ENCODE measurements around the gene CAMTA1.
"Not testable (repeated sequence)": the region's sequence is repeated elsewhere in the genome, so short reads cannot be mapped to it uniquely, and the experiment has no call there.

Gene CAMTA1

GRCh38 chr1:7679159-7679872 lies 894.1 kb downstream of the CAMTA1 start:
- DNase-seq, result no peak

- DNase-seq, result no peak
These were observed 894.6 kb downstream of the CAMTA1 start for GRCh38 chr1:7679873-7680206.

- peak; percentile 87 for DNase-seq
These were observed 895.1 kb downstream of the CAMTA1 start for GRCh38 chr1:7680207-7680954.

- DNase-seq, result peak; percentile 51
These were observed 895.7 kb downstream of the CAMTA1 start for GRCh38 chr1:7680955-7681268.

- no peak for DNase-seq
These were observed 896.1 kb downstream of the CAMTA1 start for GRCh38 chr1:7681401-7681800.

- no peak for DNase-seq
These were observed 898.3 kb downstream of the CAMTA1 start for GRCh38 chr1:7683521-7683920.

GRCh38 chr1:7684132-7684531 lies 898.9 kb downstream of the CAMTA1 start:
- no peak for DNase-seq

GRCh38 chr1:7684861-7685635 lies 899.8 kb downstream of the CAMTA1 start:
- no peak for DNase-seq

- DNase-seq, result no peak
These were observed 901.1 kb downstream of the CAMTA1 start for GRCh38 chr1:7686301-7686850.

- no peak for DNase-seq
These were observed 902.2 kb downstream of the CAMTA1 start for GRCh38 chr1:7687411-7687810.

- DNase-seq, result no peak
These were observed 903.4 kb downstream of the CAMTA1 start for GRCh38 chr1:7688659-7689058.

GRCh38 chr1:7689307-7689706 lies 904.1 kb downstream of the CAMTA1 start:
- DNase-seq, result not testable (repeated sequence)

- no peak for DNase-seq
These were observed 904.8 kb downstream of the CAMTA1 start for GRCh38 chr1:7690076-7690475.

- no peak for DNase-seq
These were observed 905.4 kb downstream of the CAMTA1 start for GRCh38 chr1:7690496-7691182.

- DNase-seq, result no peak
These were observed 906.3 kb downstream of the CAMTA1 start for GRCh38 chr1:7691576-7691975.

- DNase-seq, result no peak
These were observed 906.8 kb downstream of the CAMTA1 start for GRCh38 chr1:7692005-7692404.

GRCh38 chr1:7693037-7693436 lies 907.8 kb downstream of the CAMTA1 start:
- not testable (repeated sequence) for DNase-seq

GRCh38 chr1:7693662-7694061 lies 908.4 kb downstream of the CAMTA1 start:
- DNase-seq, result no peak

- DNase-seq, result no peak
These were observed 909.6 kb downstream of the CAMTA1 start for GRCh38 chr1:7694600-7695496.

GRCh38 chr1:7695497-7696117 lies 910.4 kb downstream of the CAMTA1 start:
- no peak for DNase-seq

- no peak for DNase-seq
These were observed 913.4 kb downstream of the CAMTA1 start for GRCh38 chr1:7698641-7699040.
